Measurements from ENCODE around the gene QPRT.
"Not testable (repeated sequence)": the region's sequence is repeated elsewhere in the genome, so short reads cannot be mapped to it uniquely, and the experiment has no call there.

- TF ChIP-seq, protein P1, sequence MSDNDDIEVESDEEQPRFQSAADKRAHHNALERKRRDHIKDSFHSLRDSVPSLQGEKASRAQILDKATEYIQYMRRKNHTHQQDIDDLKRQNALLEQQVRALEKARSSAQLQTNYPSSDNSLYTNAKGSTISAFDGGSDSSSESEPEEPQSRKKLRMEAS (IDR thresholded peaks at IDR 0.05), result not testable (repeated sequence)
- TF ChIP-seq RAD21 (IDR thresholded peaks at IDR 0.05; ENCODE audit: low read depth); POLR2A (IDR thresholded peaks at IDR 0.05; ENCODE audit: borderline replicate concordance, extremely low read depth, insufficient read depth, insufficient read length); SP1 (IDR thresholded peaks at IDR 0.05; ENCODE audit: low read depth); JUND (IDR thresholded peaks at IDR 0.05); EZH2 (IDR thresholded peaks at IDR 0.05); POLR2AphosphoS5 (IDR thresholded peaks at IDR 0.05; ENCODE audit: low read depth, low read length); EZH2phosphoT487 (IDR thresholded peaks at IDR 0.05; ENCODE audit: borderline replicate concordance); ATF3 (IDR thresholded peaks at IDR 0.05); CEBPB (IDR thresholded peaks at IDR 0.05; ENCODE audit: low read depth): not testable (repeated sequence)
- TF ChIP-seq, protein P2, sequence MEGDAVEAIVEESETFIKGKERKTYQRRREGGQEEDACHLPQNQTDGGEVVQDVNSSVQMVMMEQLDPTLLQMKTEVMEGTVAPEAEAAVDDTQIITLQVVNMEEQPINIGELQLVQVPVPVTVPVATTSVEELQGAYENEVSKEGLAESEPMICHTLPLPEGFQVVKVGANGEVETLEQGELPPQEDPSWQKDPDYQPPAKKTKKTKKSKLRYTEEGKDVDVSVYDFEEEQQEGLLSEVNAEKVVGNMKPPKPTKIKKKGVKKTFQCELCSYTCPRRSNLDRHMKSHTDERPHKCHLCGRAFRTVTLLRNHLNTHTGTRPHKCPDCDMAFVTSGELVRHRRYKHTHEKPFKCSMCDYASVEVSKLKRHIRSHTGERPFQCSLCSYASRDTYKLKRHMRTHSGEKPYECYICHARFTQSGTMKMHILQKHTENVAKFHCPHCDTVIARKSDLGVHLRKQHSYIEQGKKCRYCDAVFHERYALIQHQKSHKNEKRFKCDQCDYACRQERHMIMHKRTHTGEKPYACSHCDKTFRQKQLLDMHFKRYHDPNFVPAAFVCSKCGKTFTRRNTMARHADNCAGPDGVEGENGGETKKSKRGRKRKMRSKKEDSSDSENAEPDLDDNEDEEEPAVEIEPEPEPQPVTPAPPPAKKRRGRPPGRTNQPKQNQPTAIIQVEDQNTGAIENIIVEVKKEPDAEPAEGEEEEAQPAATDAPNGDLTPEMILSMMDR (IDR thresholded peaks at IDR 0.05 in 2 of 3, conservative IDR thresholded peaks at IDR 0.05 in 1 of 3; ENCODE audit: borderline replicate concordance in 1 of 3, insufficient read depth in 1 of 3, low read depth in 2 of 3, low read length in 2 of 3), result not testable (repeated sequence)
- TF ChIP-seq, protein P3, sequence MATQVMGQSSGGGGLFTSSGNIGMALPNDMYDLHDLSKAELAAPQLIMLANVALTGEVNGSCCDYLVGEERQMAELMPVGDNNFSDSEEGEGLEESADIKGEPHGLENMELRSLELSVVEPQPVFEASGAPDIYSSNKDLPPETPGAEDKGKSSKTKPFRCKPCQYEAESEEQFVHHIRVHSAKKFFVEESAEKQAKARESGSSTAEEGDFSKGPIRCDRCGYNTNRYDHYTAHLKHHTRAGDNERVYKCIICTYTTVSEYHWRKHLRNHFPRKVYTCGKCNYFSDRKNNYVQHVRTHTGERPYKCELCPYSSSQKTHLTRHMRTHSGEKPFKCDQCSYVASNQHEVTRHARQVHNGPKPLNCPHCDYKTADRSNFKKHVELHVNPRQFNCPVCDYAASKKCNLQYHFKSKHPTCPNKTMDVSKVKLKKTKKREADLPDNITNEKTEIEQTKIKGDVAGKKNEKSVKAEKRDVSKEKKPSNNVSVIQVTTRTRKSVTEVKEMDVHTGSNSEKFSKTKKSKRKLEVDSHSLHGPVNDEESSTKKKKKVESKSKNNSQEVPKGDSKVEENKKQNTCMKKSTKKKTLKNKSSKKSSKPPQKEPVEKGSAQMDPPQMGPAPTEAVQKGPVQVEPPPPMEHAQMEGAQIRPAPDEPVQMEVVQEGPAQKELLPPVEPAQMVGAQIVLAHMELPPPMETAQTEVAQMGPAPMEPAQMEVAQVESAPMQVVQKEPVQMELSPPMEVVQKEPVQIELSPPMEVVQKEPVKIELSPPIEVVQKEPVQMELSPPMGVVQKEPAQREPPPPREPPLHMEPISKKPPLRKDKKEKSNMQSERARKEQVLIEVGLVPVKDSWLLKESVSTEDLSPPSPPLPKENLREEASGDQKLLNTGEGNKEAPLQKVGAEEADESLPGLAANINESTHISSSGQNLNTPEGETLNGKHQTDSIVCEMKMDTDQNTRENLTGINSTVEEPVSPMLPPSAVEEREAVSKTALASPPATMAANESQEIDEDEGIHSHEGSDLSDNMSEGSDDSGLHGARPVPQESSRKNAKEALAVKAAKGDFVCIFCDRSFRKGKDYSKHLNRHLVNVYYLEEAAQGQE (IDR thresholded peaks at IDR 0.05; ENCODE audit: low read depth), result not testable (repeated sequence)
Measured at GRCh38 chr16:29653890-29654289, 25.1 kb upstream of the QPRT start.

Measured in HCT116 (cell line).